Skin of body (tissue), 2 donors: Measurements from ENCODE around the gene VAMP5. TPM values are rescaled to one million over a fixed set of nuclear protein-coding genes. Genes with fewer than 3 reads are reported as not detected.
"Not testable (repeated sequence)": the region's sequence is repeated elsewhere in the genome, so short reads cannot be mapped to it uniquely, and the experiment has no call there.

Experiments
- DNase-seq: peaks from one replicate; lab custom pipeline; 2025; lab: John Stamatoyannopoulos, UW
- total RNA-seq: library from RNA; depleted of rRNA; stranded (reverse); fragments of >200 nt; gene quantifications from one replicate; pipeline ENCODE4 v1.2.3, GENCODE V29; 2014

VAMP5 gene
- 8.9 TPM for total RNA-seq

- no peak for DNase-seq
Observed at GRCh38 chr2:85584354-85584856, at the start of gene VAMP5. TSS of gene VAMP5 (plus strand) at chr2:85584431. CDS start at chr2:85584491, 60 bp downstream.

DNA sequence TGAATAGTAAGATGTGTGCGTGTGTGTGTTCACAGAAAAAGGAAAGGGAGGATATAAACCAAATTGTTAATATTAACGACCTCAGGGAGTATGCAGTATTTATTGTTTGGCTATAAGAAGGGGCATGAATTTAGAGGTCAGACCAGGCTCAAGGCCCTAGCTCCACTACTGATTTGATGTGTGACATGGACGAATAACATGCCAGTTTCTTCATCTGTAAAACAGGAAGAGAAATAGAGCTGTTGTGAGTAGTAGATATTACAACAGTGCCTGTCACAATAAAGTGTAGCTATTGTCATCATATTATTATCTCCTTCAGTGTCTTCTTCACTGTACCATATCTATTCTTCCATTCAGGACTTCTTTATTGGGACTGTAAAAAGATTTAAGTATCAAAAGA lies 49.4 kb upstream of the VAMP5 start:
- DNase-seq = no peak

- no peak for DNase-seq
Observed at GRCh38 chr2:85536479-85536878, 47.8 kb upstream of the VAMP5 start.

- peak; percentile 73 for DNase-seq
Observed at GRCh38 chr2:85537600-85538506, 46.4 kb upstream of the VAMP5 start.

- peak; percentile 96 for DNase-seq
Observed at GRCh38 chr2:85538507-85539360, 45.5 kb upstream of the VAMP5 start, which contains the start of gene MAT2A. TSS of gene MAT2A (plus strand) at chr2:85539168. CDS start at chr2:85539288, 120 bp downstream.

DNA sequence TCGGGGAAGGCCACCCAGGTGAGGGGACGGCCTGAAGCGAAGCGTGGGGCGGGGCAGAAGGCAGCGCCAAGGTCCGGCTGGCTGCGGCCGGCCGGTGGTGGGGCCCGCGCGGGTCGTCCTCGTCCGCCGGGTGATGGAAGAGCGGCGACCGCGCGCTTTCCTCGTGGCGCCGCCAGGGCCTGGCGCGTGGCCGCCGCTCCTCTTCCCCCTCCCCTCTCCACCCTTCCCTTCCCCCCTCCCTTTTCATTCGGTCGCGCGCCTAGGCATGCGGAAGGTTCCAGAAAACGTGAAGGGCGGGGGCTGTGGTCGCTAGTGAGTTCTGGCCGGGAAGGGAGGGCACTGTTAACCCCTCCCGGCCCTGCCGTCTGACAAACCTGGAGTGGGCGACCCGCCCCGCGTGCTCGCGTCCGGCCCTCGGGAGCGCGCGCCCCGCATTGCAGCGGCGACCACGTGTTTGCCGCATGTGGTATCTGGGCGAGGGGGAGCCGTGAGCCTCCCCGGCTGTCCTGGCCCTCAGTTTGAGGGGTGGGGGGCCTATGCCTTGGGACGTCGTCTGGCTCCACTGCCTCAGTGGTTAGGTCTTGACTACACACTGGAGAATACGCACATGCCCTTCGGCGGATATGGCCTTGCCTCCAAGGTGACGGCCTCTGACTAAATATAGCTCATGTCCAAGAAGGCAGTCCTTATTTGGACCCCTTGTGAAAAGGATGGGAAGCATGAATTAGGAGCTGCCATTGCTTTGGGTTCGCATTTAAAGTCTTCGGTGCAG lies 44.7 kb upstream of the VAMP5 start:
- peak; percentile 72 for DNase-seq

GRCh38 chr2:85540133-85540648 lies 44.0 kb upstream of the VAMP5 start:
- DNase-seq = no peak

GRCh38 chr2:85541262-85541661 lies 43.0 kb upstream of the VAMP5 start:
- no peak for DNase-seq

DNA sequence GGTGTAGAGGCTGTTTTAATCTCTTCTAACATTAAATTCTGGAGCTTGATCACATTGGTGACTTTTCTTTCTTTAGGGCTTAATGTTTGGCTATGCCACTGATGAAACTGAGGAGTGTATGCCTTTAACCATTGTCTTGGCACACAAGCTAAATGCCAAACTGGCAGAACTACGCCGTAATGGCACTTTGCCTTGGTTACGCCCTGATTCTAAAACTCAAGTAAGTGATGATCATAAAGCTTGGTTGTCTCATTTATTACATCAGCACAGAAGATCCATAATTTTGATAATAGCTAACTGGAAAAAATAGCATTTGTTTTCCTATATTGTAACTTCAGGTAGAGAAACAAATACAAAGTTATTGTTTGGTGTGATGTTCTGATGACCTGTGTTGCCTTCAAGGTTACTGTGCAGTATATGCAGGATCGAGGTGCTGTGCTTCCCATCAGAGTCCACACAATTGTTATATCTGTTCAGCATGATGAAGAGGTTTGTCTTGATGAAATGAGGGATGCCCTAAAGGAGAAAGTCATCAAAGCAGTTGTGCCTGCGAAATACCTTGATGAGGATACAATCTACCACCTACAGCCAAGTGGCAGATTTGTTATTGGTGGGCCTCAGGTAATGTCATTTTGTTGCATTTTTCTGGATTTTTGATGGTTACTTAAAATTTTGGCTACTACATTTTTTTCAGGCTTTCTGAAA lies 42.3 kb upstream of the VAMP5 start:
- no peak for DNase-seq

GRCh38 chr2:85542777-85543176 lies 41.5 kb upstream of the VAMP5 start:
- DNase-seq = no peak

- DNase-seq = not testable (repeated sequence)
Observed at GRCh38 chr2:85544254-85544691, 40.0 kb upstream of the VAMP5 start.

GRCh38 chr2:85544915-85545779 lies 39.1 kb upstream of the VAMP5 start:
- not testable (repeated sequence) for DNase-seq

DNA sequence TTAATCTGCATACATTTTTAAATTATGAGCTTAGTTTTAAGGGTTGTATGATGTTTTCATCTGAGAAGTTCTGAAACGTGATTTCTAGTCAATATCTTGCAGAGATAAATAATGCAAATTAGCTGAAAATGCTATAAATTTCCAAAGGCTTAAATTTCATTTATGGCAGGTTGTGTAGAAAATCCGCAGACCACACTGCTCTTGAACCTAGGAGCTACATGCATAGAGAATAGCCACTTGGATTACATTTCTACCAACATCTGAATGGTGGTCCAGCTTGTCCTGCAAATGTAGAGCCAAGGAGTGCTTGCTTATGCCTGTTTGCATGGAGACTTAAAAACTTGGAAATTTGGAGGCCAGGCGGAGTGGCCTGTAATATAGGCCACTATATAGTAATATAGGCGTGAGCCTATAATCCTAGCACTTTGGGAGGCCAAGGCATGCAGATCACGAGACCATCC lies 38.4 kb upstream of the VAMP5 start:
- DNase-seq = no peak

DNA sequence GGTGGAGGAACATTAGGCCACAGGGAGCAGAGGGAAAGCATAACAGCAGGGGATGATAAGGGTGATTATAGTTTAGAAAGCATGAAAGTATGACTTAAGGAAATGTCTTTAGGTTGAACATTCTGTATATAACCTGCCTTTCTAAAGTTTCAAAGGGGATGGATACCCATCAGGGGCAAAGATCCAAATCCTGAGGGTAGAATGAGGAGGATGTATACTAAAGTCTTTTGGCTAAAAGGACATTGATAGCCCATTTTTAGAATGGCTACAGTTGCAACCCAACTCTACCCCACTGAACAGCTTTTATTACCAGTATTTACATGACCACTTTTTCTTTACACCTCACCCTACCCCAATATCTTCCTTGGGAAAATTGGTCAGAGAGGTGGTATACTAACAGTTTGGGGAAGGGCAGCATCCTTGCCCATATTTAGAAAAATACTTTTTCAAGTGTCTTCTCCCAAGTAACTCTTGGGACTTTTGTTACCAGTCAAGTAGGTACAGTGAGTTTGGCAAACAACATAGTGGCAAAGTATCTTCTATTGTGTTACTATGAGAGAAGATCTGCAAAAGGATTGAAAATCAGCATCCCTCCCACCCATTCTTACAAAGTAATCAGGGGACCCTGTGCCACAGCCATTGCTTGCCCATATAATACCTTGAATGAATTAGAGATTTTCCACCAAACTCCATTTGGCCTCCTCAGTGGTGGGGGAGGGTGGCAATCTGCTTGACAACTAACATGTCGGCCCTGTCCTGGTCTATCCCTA lies 37.0 kb upstream of the VAMP5 start:
- DNase-seq = no peak

DNA sequence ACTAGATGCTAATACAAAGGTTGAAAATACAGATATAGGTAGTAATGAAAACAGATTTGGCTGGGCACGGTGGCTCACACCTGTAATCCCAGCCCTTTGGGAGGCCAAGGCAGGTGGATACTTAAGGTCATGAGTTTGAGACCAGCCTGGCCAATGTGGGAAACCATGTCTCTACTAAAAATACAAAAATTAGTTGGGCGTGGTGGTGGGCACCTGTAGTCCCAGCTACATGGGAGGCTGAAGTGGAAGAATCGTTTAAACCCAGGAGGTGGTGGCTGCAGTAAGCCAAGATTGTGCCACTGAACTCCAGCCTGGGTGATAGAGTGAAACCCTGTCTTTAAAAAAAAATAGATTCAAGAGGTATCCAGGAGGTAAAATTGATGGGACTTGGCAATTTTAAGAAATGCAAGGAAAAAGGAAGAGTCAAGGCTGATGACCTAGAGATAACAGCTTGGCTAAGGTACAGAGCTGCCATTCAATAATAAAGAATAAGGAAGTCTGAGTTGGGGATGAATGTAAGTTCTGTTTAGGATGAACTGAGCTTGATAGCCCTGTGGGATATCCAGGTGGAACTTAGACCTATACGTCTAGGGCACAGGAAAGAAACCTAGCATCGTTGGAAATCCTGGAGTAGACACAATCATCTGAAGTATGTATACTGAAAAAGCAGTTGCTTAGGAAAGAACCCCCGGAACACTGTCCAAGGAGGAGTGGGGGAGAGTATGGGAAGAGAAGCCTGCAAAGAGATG lies 36.2 kb upstream of the VAMP5 start:
- no peak for DNase-seq

DNA sequence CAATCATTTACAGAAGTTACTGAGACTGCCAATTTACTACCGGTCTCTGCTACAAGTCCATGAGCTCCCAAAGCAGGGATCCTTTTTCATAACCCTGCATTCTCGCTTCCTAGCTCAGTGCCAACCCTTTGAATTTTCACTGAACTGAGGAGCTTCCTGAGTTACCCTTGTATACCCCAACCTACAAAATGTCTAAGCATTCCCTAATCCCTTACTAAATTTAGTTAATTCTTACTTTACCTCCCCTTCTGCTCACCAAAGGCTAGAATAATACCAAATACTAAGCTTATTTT lies 35.7 kb upstream of the VAMP5 start:
- no peak for DNase-seq

- no peak for DNase-seq
Observed at GRCh38 chr2:85549095-85549494, 35.1 kb upstream of the VAMP5 start.

DNA sequence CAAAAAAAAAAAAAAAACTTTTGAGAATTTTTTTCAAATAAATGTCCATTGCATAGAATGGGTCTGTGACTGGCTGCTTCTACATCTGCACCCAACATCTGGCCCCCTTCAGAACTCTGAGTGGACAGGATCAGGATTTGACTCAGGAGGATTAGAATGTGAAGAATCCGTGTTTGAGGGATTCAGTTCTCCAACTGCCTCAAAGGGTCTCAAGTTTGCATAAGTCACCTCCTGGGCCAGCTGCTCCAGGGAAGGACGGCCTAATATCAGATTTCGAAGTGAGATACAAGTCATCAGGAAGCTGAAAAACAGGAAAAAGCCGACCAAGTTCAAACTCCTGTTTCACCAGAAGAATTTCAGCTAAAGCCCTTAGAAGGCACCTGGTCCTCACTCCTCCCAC lies 34.4 kb upstream of the VAMP5 start:
- no peak for DNase-seq
